Trophoblast cell (in vitro differentiated cells and primary cell): ENCODE results near the gene DGAT2L6.

ENCODE experiments used
- DNase-seq, 2 donors: peaks; one replicate each; pipeline ENCODE4 v3.0.0-alpha.2; 2016
- H2AFZ ChIP-seq: 2 replicates; pipeline ENCODE4 v1.6.1; 2013; ENCODE audit warnings: low read length, moderate library complexity, mild to moderate bottlenecking; ENCODE audit not compliant: insufficient read depth, poor library complexity
- H2AK5ac ChIP-seq: 2 replicates; pipeline ENCODE4 v1.6.1; 2013; ENCODE audit warnings: mild to moderate bottlenecking, low read length
- H2BK120ac ChIP-seq: 2 replicates; pipeline ENCODE4 v1.6.1; 2013; ENCODE audit warnings: low read length, mild to moderate bottlenecking, moderate library complexity; ENCODE audit not compliant: insufficient read depth, poor library complexity
- H2BK12ac ChIP-seq: 2 replicates; pipeline ENCODE4 v1.6.1; 2013; ENCODE audit warnings: mild to moderate bottlenecking, low read length, moderate library complexity
- H2BK5ac ChIP-seq: 2 replicates; pipeline ENCODE4 v1.6.1; 2013; ENCODE audit warnings: low read length, low read depth, moderate library complexity, mild to moderate bottlenecking; ENCODE audit not compliant: poor library complexity
- H3K14ac ChIP-seq: 2 replicates; pipeline ENCODE4 v1.6.1; 2013; ENCODE audit warnings: mild to moderate bottlenecking, low read length
- H3K18ac ChIP-seq: 2 replicates; pipeline ENCODE4 v1.6.1; 2013; ENCODE audit warnings: mild to moderate bottlenecking, low read length
- H3K23ac ChIP-seq: 2 replicates; pipeline ENCODE4 v1.6.1; 2013; ENCODE audit warnings: low read length
- H3K27ac ChIP-seq: 2 replicates; pipeline ENCODE4 v1.5.1; 2013; ENCODE audit warnings: low read depth, mild to moderate bottlenecking, inconsistent platforms, low read length, moderate library complexity
- H3K27me3 ChIP-seq: 2 replicates; pipeline ENCODE4 v1.6.1; 2013; ENCODE audit warnings: inconsistent platforms, mild to moderate bottlenecking, low read length, moderate library complexity; ENCODE audit not compliant: insufficient read depth
- H3K36me3 ChIP-seq, 2 experiments: 1 replicate in 1 of 2; 2 replicates in 1 of 2; pipeline ENCODE4 v1.6.1; 2013; ENCODE audit warnings: low read length in 2 of 2, mild to moderate bottlenecking in 2 of 2, moderate library complexity in 1 of 2; ENCODE audit not compliant: insufficient read depth in 2 of 2, control insufficient read depth in 1 of 2
- H3K4ac ChIP-seq: 2 replicates; pipeline ENCODE4 v1.6.1; 2013; ENCODE audit warnings: low read depth, mild to moderate bottlenecking, low read length, moderate library complexity
- H3K4me1 ChIP-seq, 2 experiments: 1 replicate in 1 of 2; 2 replicates in 1 of 2; pipeline ENCODE4 v1.6.1; 2013; ENCODE audit warnings: low read length in 2 of 2, mild to moderate bottlenecking in 2 of 2, moderate library complexity in 1 of 2; ENCODE audit not compliant: insufficient read depth in 2 of 2, control insufficient read depth in 1 of 2
- H3K4me2 ChIP-seq: 2 replicates; pipeline ENCODE4 v1.6.1; 2013; ENCODE audit warnings: inconsistent platforms, mild to moderate bottlenecking, low read length, moderate library complexity
- H3K4me3 ChIP-seq: 2 replicates; pipeline ENCODE4 v1.5.1; 2013; ENCODE audit warnings: mild to moderate bottlenecking, low read depth, low read length, inconsistent platforms
- H3K79me1 ChIP-seq: one replicate; pipeline ENCODE4 v1.6.1; 2013; ENCODE audit warnings: low read length
- H3K79me2 ChIP-seq: 2 replicates; pipeline ENCODE4 v1.6.1; 2013; ENCODE audit warnings: low read length, mild to moderate bottlenecking; ENCODE audit not compliant: control insufficient read depth, insufficient read depth, poor library complexity
- H3K9ac ChIP-seq: 2 replicates; pipeline ENCODE4 v1.6.1; 2013; ENCODE audit warnings: mild to moderate bottlenecking, low read length
- H3K9me3 ChIP-seq: 2 replicates; pipeline ENCODE4 v1.6.1; 2013; ENCODE audit warnings: low read depth, mild to moderate bottlenecking, control low read depth, inconsistent platforms, low read length; ENCODE audit not compliant: insufficient read depth
- H4K12ac ChIP-seq: 2 replicates; pipeline ENCODE4 v1.6.1; 2013; ENCODE audit warnings: low read depth, mild to moderate bottlenecking, low read length, moderate library complexity
- H4K8ac ChIP-seq: 2 replicates; pipeline ENCODE4 v1.6.1; 2013; ENCODE audit warnings: low read depth, mild to moderate bottlenecking, low read length, moderate library complexity
- H4K91ac ChIP-seq: one replicate; pipeline ENCODE4 v1.6.1; 2013; ENCODE audit warnings: low read depth, mild to moderate bottlenecking, low read length, moderate library complexity
- WGBS: extraction: QIAGEN DNeasy Blood & Tissue Kit; methylation state at CpG from one replicate; pipeline ENCODE4 v1.1.7; 2013; ENCODE audit warnings: missing lambda C conversion rate; ENCODE audit not compliant: insufficient read length, insufficient coverage; ENCODE audit errors: extremely low coverage; 5-methylcytosine and 5-hydroxymethylcytosine counted together

DGAT2L6 gene

DNA sequence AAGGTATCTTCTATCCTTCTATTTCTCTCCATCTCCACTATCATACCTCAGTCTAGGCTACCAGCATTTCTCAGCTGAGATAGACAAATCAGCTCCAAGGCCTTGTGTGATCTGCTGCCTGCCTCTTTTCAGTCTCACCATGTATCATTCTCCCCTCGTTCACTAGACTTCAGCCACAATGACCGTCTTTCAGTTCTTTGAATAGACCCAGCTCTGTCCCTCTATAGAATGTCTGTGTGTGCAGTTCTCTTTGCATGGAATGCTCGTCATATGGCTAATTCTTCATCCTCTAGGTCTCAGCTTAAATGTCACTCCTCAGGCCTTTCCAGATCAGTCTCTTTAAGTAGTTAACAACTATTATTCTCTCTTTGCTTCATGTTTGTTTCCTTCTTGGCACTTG lies 37.5 kb upstream of the DGAT2L6 start:
- DNase-seq = no peak
- H3K4ac ChIP-seq = no peak overlapping the region
- H3K27me3 ChIP-seq = no peaks in the 10 kb centered on the region
- H2AFZ ChIP-seq = no peak overlapping the region
- H3K14ac ChIP-seq = no peak overlapping the region
- no peak overlapping the region for H4K91ac ChIP-seq
- no peak overlapping the region for H3K4me3 ChIP-seq
- H3K18ac ChIP-seq = no peak overlapping the region
- no peak overlapping the region for H2BK12ac ChIP-seq
- WGBS = no CpG with 5 or more reads among the region's 3 CpGs
- H2AK5ac ChIP-seq = no peak overlapping the region
- no peak overlapping the region for H3K4me2 ChIP-seq
- H3K36me3 ChIP-seq = peaks cover 6 to 7% of the 10 kb centered on the region in 2 experiments
- H3K9me3 ChIP-seq = no peaks in the 10 kb centered on the region
- no peaks in the 10 kb centered on the region for H3K4me1 ChIP-seq
- no peak overlapping the region for H3K27ac ChIP-seq
- H2BK5ac ChIP-seq = no peak overlapping the region
- H3K23ac ChIP-seq = no peak overlapping the region
- H2BK120ac ChIP-seq = no peak overlapping the region
- H3K79me1 ChIP-seq = no peaks in the 10 kb centered on the region
- H4K12ac ChIP-seq = no peak overlapping the region
- no peak overlapping the region for H3K9ac ChIP-seq
- no peak overlapping the region for H4K8ac ChIP-seq
- H3K79me2 ChIP-seq = no peaks in the 10 kb centered on the region

DNA sequence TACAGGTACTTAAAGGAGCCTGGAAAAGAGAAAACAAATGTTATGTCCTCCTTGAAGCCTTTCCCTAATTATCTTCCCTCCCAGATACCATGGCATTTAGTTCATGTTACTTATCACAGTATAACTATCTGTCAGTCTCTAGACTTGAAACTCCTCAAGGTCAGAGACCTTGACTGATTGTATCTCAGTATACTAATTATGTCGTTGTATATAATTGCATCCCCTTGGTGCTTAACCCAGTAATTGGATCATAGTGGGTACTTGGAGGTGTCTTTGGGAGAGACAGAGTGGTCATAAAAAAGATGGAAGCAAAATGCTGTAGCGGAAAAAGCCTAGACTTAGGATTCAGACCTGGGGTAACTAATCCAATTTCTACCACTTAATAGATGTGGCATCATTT lies 35.9 kb upstream of the DGAT2L6 start:
- H3K4me3 ChIP-seq = no peak overlapping the region
- H3K79me1 ChIP-seq = no peaks in the 10 kb centered on the region
- WGBS = no CpG with 5 or more reads among the region's 2 CpGs
- H4K12ac ChIP-seq = no peak overlapping the region
- H2AFZ ChIP-seq = no peak overlapping the region
- no peak overlapping the region for H2BK12ac ChIP-seq
- H2BK120ac ChIP-seq = no peak overlapping the region
- H3K4ac ChIP-seq = no peak overlapping the region
- H3K27ac ChIP-seq = no peak overlapping the region
- no peaks in the 10 kb centered on the region for H3K27me3 ChIP-seq
- H3K14ac ChIP-seq = no peak overlapping the region
- H4K91ac ChIP-seq = no peak overlapping the region
- no peak for DNase-seq
- no peak overlapping the region for H3K23ac ChIP-seq
- H3K18ac ChIP-seq = no peak overlapping the region
- H3K9ac ChIP-seq = no peak overlapping the region
- no peaks in the 10 kb centered on the region for H3K79me2 ChIP-seq
- H3K4me1 ChIP-seq = no peaks in the 10 kb centered on the region
- H3K9me3 ChIP-seq = no peaks in the 10 kb centered on the region
- no peak overlapping the region for H2BK5ac ChIP-seq
- no peak overlapping the region for H2AK5ac ChIP-seq
- no peak overlapping the region for H4K8ac ChIP-seq
- no peak overlapping the region for H3K4me2 ChIP-seq
- peaks cover 2 to 6% of the 10 kb centered on the region in 2 experiments for H3K36me3 ChIP-seq

DNA sequence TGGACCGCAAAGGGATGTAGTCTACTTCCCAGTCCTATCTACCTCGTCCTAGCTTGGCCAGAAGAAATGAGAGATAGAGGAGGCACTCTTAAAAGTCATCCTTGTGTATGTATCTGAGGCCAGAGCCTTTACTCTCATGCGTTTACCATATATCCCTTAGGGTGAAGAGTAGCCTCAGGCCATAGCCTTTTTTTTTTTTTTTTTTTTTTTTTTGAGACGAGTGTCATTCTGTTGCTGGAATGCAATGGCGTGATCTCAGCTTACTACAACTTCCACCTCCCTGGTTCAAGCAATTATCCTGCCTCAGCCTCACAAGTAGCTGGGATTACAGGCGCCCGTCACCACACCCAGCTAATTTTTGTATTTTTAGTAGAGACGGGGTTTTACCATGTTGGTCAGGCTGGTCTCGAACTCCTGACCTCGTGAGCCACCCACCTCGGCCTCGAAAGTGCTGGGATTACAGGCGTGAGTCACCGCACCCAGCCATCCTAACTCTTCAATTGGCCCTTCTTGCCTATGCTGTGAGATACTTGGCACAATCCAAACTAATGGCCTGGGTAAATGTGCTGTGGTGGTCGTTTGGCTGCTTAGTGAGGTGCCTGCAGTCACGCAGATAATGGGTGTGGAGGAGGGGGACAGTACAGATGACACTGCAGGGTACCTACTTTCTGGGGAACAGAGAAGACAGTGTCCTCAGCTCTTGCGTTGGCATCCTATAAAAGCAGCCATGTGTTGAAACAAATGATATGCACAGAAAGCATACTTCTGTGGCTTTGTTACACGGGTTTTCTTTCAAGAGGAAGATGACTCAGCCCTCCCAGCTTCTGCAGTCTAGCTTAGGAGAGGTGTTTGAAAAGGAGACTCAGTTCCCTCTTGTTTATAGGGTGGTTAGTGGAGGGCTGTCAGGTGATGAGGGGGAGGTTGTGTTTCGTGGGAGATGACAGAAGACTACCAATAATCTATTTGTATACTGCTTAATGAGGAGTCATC lies 10.4 kb upstream of the DGAT2L6 start:
- no peak overlapping the region for H3K4me3 ChIP-seq

DNA sequence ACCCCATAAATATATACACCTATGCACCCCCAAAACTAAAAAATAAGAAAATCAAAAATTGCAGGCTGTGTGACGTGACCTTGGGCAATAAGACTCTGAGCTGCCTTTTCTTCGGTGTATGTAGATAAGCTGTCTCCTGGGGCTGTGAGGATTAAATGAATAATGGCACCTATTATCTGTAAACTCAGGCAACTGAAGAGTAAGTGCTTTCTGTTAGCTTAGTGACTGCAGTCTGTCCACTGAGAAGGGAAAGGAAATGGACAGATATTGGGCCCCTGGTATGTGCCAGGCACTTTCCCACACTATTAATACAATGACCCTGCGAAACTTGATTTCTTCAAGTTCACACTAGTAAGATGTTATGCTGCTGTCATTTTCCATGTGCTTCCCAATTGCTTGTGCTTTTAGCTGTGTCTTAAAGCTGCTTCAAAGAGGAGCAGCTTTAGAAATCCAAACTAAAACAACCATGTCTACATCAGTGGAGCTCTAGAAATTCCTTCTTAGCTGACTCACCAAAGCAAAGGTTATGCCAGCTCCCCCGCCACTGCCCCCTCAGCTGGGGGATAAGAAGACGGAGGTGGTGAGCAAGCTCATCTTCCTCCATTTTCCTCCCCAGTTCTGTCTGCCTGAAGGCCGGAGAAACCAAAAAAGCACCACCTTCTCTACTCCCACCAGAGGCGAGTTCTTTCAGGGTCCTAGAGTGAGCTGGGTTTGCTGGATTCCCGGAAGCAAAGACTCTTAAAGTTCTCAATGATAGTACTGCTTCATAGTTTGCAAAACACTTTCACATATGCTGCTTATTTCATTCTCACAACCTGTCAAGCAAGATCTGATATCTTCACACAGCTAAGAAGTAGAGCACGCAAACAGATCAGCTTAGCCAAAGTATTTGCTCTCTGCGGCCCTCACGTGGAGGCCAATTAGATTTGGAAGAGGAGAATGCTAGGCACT lies 8.8 kb upstream of the DGAT2L6 start:
- Histone ChIP-seq H3K4ac (no peak overlapping the region), H3K23ac (no peak overlapping the region), H2AK5ac (no peak overlapping the region), H3K27ac (peak overlapping the region; percentile 34), H2BK5ac (peak overlapping the region; percentile 49), H3K36me3 (peaks cover 3 to 7% of the 10 kb centered on the region in 2 experiments), H3K9ac (no peak overlapping the region), H3K27me3 (no peaks in the 10 kb centered on the region), H3K4me3 (no peak overlapping the region), H4K8ac (no peak overlapping the region), H3K4me1 (peaks cover 3 to 9% of the 10 kb centered on the region in 2 experiments), H4K12ac (no peak overlapping the region), H3K79me2 (no peaks in the 10 kb centered on the region), H3K9me3 (no peaks in the 10 kb centered on the region), H2BK12ac (no peak overlapping the region), H2AFZ (no peak overlapping the region), H2BK120ac (no peak overlapping the region), H3K14ac (no peak overlapping the region), H3K18ac (no peak overlapping the region), H3K4me2 (peak overlapping the region; percentile 35), H4K91ac (no peak overlapping the region), H3K79me1 (peaks cover 2% of the 10 kb centered on the region)
- WGBS = no CpG with 5 or more reads among the region's 11 CpGs
- DNase-seq = peak; percentile 2 to 61

More for the DNA sequence above, 10.4 kb upstream of the DGAT2L6 start:
- Histone ChIP-seq H3K36me3 (peaks cover 3 to 7% of the 10 kb centered on the region in 2 experiments), H3K4me1 (peaks cover 3 to 9% of the 10 kb centered on the region in 2 experiments), H4K8ac (no peak overlapping the region), H3K27ac (peak overlapping the region; percentile 20), H4K12ac (no peak overlapping the region), H2AK5ac (no peak overlapping the region), H3K4me2 (no peak overlapping the region), H4K91ac (no peak overlapping the region), H3K9me3 (no peaks in the 10 kb centered on the region), H2BK12ac (no peak overlapping the region), H3K9ac (no peak overlapping the region), H3K79me1 (peaks cover 2% of the 10 kb centered on the region), H3K18ac (no peak overlapping the region), H3K23ac (no peak overlapping the region), H3K79me2 (no peaks in the 10 kb centered on the region), H3K14ac (no peak overlapping the region), H3K27me3 (no peaks in the 10 kb centered on the region), H2BK5ac (no peak overlapping the region), H3K4ac (no peak overlapping the region), H2BK120ac (no peak overlapping the region), H2AFZ (no peak overlapping the region)
- DNase-seq = peak in 1 of 2 donors; percentile 54
- no CpG with 5 or more reads among the region's 19 CpGs for WGBS
